ENCODE measurements around the gene HECTD4.

The HECTD4 gene

GRCh38 chr12:112176321-112177010, 205.8 kb downstream of the HECTD4 start:
- DNase-seq (ENCODE audit: low read depth), result no peak
- TF ChIP-seq CTCF (IDR thresholded peaks at IDR 0.05; ENCODE audit: insufficient read depth, low read depth, low read length, missing control alignments), result no peak
- no peak overlapping the region for H3K4me3 ChIP-seq (ENCODE audit: low read depth, low read length)

- no peak for DNase-seq (ENCODE audit: low read depth)
- no peak overlapping the region for H3K4me3 ChIP-seq (ENCODE audit: low read depth, low read length)
- no peak for TF ChIP-seq CTCF (IDR thresholded peaks at IDR 0.05; ENCODE audit: insufficient read depth, low read depth, low read length, missing control alignments)
Observed at GRCh38 chr12:112175361-112176155, 206.7 kb downstream of the HECTD4 start.

GRCh38 chr12:112172556-112173324, 209.5 kb downstream of the HECTD4 start:
- no peak for DNase-seq (ENCODE audit: low read depth)
- no peak overlapping the region for H3K4me3 ChIP-seq (ENCODE audit: low read depth, low read length)
- no peak for TF ChIP-seq CTCF (IDR thresholded peaks at IDR 0.05; ENCODE audit: insufficient read depth, low read depth, low read length, missing control alignments)

- TF ChIP-seq CTCF (IDR thresholded peaks at IDR 0.05; ENCODE audit: insufficient read depth, low read depth, low read length, missing control alignments), result no peak
- H3K4me3 ChIP-seq (ENCODE audit: low read depth, low read length), result no peak overlapping the region
- no peak for DNase-seq (ENCODE audit: low read depth)
Observed at GRCh38 chr12:112170971-112171596, 211.1 kb downstream of the HECTD4 start.

GRCh38 chr12:112170376-112170775, 211.9 kb downstream of the HECTD4 start:
- peak; percentile 34 for DNase-seq (ENCODE audit: low read depth)
- H3K4me3 ChIP-seq (ENCODE audit: low read depth, low read length), result no peak overlapping the region
- peak; percentile 54 for TF ChIP-seq CTCF (IDR thresholded peaks at IDR 0.05; ENCODE audit: insufficient read depth, low read depth, low read length, missing control alignments)

- no peak overlapping the region for H3K4me3 ChIP-seq (ENCODE audit: low read depth, low read length)
- no peak for DNase-seq (ENCODE audit: low read depth)
- no peak for TF ChIP-seq CTCF (IDR thresholded peaks at IDR 0.05; ENCODE audit: insufficient read depth, low read depth, low read length, missing control alignments)
Observed at GRCh38 chr12:112169966-112170365, 212.3 kb downstream of the HECTD4 start.
